ENCODE measurements around the gene NCSTN. TPM values are rescaled to one million over a fixed set of nuclear protein-coding genes. Genes with fewer than 3 reads are reported as not detected.
A peak's percentile ranks its signal among the peaks of the same experiment; 100 is the strongest.

Gene NCSTN
- total and polyA plus RNA-seq, 9 of the 15 experiments (the other 6 are each of a cell fraction or from before 2014, with no cell fraction given): 21.3 to 91.1 (median 57.9) TPM

DNA sequence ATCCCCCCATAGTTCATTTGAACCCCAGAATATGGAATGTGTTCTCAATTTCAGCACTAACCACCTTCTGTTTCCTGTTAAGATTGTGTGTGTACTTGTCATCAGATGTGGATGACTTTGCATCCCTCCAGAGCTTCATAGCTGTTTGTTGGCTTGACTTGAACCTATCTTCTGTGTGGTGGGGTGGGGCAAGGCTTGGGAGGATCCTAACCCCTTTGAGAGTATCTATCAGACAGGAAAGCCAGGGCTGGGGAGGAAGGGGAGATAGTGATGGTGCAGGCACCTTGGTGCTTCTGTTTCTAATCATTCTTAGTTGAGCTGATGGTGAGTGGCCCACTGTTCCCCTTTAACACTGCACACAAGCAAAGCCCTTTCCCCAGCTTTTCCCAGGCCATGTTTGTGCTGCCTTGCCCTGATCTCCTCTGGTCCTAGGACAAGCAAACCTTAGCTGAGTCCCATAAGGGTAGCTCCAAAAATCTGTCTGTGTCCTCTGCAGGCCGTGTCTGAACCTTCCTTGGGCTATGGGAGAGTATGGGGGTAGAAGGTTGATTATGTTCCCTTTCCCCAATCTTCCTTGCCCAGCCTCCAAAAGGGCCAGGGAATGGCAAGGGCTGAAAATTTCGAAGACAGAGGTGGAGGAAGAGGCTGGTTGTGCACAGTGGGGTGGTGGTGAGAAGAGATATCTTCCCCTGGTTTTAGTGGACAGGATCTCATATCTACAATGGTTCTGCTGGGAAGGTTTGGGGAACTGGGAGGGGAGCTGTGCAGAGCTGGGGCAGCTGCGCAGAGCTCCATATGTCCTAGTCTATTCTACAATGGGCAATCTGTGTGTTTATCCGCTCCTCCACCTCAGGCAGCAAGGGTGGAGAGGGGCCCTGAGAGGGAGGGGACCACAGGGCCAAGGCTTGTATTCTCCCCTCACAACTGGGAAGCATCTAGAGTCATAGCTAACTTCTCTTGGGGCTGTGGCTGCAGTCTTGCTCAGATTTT, 25.0 kb downstream of the NCSTN start (continued):
- TF ChIP-seq, protein P1, sequence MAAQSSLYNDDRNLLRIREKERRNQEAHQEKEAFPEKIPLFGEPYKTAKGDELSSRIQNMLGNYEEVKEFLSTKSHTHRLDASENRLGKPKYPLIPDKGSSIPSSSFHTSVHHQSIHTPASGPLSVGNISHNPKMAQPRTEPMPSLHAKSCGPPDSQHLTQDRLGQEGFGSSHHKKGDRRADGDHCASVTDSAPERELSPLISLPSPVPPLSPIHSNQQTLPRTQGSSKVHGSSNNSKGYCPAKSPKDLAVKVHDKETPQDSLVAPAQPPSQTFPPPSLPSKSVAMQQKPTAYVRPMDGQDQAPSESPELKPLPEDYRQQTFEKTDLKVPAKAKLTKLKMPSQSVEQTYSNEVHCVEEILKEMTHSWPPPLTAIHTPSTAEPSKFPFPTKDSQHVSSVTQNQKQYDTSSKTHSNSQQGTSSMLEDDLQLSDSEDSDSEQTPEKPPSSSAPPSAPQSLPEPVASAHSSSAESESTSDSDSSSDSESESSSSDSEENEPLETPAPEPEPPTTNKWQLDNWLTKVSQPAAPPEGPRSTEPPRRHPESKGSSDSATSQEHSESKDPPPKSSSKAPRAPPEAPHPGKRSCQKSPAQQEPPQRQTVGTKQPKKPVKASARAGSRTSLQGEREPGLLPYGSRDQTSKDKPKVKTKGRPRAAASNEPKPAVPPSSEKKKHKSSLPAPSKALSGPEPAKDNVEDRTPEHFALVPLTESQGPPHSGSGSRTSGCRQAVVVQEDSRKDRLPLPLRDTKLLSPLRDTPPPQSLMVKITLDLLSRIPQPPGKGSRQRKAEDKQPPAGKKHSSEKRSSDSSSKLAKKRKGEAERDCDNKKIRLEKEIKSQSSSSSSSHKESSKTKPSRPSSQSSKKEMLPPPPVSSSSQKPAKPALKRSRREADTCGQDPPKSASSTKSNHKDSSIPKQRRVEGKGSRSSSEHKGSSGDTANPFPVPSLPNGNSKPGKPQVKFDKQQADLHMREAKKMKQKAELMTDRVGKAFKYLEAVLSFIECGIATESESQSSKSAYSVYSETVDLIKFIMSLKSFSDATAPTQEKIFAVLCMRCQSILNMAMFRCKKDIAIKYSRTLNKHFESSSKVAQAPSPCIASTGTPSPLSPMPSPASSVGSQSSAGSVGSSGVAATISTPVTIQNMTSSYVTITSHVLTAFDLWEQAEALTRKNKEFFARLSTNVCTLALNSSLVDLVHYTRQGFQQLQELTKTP (IDR thresholded peaks at IDR 0.05; ENCODE audit: low read depth in 1 of 2, partially characterized antibody in 2 of 2): peak in 1 of 2 experiments; percentile 19
- TF ChIP-seq KLF16 (IDR thresholded peaks at IDR 0.05): no peak
- no peak for TF ChIP-seq ARID2 (IDR thresholded peaks at IDR 0.05)
- TF ChIP-seq L3MBTL2 (IDR thresholded peaks at IDR 0.05): no peak
- TF ChIP-seq, protein P2, sequence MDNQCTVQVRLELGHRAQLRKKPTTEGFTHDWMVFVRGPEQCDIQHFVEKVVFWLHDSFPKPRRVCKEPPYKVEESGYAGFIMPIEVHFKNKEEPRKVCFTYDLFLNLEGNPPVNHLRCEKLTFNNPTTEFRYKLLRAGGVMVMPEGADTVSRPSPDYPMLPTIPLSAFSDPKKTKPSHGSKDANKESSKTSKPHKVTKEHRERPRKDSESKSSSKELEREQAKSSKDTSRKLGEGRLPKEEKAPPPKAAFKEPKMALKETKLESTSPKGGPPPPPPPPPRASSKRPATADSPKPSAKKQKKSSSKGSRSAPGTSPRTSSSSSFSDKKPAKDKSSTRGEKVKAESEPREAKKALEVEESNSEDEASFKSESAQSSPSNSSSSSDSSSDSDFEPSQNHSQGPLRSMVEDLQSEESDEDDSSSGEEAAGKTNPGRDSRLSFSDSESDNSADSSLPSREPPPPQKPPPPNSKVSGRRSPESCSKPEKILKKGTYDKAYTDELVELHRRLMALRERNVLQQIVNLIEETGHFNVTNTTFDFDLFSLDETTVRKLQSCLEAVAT (IDR thresholded peaks at IDR 0.05): no peak
- peak; percentile 60 to 70 for TF ChIP-seq NRF1 (conservative IDR thresholded peaks at IDR 0.05 in 1 of 2, IDR thresholded peaks at IDR 0.05 in 1 of 2)
- TF ChIP-seq POLR3G (IDR thresholded peaks at IDR 0.05; ENCODE audit: extremely low read depth, insufficient read length, insufficient replicate concordance): no peak
- no peak for TF ChIP-seq TAF9B (IDR thresholded peaks at IDR 0.05; ENCODE audit: partially characterized antibody)
- no peak for TF ChIP-seq GTF2A2 (tag; IDR thresholded peaks at IDR 0.05)
- TF ChIP-seq, protein P3, sequence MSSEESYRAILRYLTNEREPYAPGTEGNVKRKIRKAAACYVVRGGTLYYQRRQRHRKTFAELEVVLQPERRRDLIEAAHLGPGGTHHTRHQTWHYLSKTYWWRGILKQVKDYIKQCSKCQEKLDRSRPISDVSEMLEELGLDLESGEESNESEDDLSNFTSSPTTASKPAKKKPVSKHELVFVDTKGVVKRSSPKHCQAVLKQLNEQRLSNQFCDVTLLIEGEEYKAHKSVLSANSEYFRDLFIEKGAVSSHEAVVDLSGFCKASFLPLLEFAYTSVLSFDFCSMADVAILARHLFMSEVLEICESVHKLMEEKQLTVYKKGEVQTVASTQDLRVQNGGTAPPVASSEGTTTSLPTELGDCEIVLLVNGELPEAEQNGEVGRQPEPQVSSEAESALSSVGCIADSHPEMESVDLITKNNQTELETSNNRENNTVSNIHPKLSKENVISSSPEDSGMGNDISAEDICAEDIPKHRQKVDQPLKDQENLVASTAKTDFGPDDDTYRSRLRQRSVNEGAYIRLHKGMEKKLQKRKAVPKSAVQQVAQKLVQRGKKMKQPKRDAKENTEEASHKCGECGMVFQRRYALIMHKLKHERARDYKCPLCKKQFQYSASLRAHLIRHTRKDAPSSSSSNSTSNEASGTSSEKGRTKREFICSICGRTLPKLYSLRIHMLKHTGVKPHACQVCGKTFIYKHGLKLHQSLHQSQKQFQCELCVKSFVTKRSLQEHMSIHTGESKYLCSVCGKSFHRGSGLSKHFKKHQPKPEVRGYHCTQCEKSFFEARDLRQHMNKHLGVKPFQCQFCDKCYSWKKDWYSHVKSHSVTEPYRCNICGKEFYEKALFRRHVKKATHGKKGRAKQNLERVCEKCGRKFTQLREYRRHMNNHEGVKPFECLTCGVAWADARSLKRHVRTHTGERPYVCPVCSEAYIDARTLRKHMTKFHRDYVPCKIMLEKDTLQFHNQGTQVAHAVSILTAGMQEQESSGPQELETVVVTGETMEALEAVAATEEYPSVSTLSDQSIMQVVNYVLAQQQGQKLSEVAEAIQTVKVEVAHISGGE (CRISPR knock-in tag; IDR thresholded peaks at IDR 0.05): no peak; a peak in 1 of 6 replicates
- TF ChIP-seq, protein P4, sequence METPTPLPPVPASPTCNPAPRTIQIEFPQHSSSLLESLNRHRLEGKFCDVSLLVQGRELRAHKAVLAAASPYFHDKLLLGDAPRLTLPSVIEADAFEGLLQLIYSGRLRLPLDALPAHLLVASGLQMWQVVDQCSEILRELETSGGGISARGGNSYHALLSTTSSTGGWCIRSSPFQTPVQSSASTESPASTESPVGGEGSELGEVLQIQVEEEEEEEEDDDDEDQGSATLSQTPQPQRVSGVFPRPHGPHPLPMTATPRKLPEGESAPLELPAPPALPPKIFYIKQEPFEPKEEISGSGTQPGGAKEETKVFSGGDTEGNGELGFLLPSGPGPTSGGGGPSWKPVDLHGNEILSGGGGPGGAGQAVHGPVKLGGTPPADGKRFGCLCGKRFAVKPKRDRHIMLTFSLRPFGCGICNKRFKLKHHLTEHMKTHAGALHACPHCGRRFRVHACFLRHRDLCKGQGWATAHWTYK (CRISPR knock-in tag; IDR thresholded peaks at IDR 0.05): no peak
- TF ChIP-seq, protein P5, sequence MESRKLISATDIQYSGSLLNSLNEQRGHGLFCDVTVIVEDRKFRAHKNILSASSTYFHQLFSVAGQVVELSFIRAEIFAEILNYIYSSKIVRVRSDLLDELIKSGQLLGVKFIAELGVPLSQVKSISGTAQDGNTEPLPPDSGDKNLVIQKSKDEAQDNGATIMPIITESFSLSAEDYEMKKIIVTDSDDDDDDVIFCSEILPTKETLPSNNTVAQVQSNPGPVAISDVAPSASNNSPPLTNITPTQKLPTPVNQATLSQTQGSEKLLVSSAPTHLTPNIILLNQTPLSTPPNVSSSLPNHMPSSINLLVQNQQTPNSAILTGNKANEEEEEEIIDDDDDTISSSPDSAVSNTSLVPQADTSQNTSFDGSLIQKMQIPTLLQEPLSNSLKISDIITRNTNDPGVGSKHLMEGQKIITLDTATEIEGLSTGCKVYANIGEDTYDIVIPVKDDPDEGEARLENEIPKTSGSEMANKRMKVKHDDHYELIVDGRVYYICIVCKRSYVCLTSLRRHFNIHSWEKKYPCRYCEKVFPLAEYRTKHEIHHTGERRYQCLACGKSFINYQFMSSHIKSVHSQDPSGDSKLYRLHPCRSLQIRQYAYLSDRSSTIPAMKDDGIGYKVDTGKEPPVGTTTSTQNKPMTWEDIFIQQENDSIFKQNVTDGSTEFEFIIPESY (CRISPR knock-in tag; IDR thresholded peaks at IDR 0.05): no peak
